Measurements from ENCODE around the gene STK38.

STK38 gene

DNA sequence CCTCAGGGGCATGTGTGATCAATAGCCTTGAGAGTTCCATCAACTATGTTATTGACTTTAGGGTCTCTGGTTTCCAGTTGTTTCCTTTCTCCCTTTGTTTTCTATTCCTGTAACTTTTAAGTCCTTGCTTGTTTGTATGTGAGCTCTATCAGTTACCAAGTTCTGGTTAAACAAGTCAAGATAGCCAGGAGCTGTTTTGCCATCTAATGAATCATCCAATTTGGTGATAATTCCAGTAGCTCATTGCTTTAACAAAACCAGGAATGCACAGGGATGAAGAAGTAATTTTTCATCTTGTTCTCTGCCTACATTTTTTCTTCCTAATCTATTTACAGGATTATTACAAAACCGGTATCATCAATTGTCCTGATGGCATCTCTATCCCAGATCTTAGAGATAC, 68.0 kb downstream of the STK38 start:
- no peak overlapping the region for H3K4me2 ChIP-seq (ENCODE audit: low read length)
- no peaks in the 10 kb centered on the region for H3K36me3 ChIP-seq (ENCODE audit: control insufficient read depth, insufficient read depth, low read length)
- no peak overlapping the region for H3K9ac ChIP-seq
- no peaks in the 10 kb centered on the region for H3K9me3 ChIP-seq (ENCODE audit: control insufficient read depth, low read length)
- H3K79me2 ChIP-seq = no peaks in the 10 kb centered on the region
- no peaks in the 10 kb centered on the region for H3K27me3 ChIP-seq (ENCODE audit: control insufficient read depth, insufficient read depth, low read length)
- H2AFZ ChIP-seq = no peak overlapping the region
- no peak overlapping the region for H3K27ac ChIP-seq
- no peak for TF ChIP-seq CTCF (IDR thresholded peaks at IDR 0.05)
- no peaks in the 10 kb centered on the region for H3K4me1 ChIP-seq
- no peak overlapping the region for H3K4me3 ChIP-seq (ENCODE audit: low read depth, low read length)

DNA sequence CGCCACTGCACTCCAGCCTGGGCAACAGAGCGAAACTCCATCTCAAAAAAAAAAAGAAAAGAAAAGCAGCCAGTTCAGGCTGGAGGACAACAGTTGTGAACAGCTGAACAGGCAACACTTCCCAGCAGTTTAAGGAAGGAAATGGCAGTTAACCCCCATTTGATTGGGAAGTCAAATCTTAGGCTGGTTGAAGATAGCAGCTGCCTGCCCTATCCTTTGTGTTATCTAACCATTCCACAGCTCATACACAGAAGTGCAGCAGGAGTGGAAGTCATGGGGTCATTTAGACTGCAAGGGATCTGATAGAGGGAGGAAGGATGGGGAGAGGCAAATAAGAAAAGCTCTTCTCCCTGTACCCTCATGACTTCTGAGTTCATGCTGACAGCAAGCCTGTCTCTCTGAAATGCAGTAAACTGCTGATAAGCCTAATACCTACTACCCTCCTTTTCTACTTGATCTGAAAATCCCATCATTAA, 69.2 kb downstream of the STK38 start:
- Histone ChIP-seq H3K36me3 (ENCODE audit: control insufficient read depth, insufficient read depth, low read length) (no peaks in the 10 kb centered on the region), H3K9me3 (ENCODE audit: control insufficient read depth, low read length) (no peaks in the 10 kb centered on the region)
- no peak for TF ChIP-seq CTCF (IDR thresholded peaks at IDR 0.05)

DNA sequence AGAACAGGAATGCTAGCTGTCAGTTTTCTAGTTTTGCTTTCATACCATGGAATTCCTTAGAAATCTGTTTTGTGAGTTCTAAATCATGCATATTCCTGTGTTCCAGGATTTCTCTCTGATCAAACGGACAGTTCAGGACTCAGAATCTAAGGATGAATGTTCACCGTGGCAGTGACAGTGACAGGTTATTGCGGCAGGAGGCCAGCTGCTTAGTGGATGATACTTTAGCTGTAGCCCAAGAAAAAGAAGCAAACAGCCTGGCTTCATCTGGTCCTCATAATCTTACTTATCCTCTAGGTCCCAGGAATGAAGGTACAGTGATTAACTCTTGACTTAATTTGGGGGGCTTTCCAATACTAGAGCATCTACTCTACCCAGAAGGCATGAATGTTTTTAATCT, 77.3 kb downstream of the STK38 start:
- Histone ChIP-seq H3K9ac (no peak overlapping the region), H3K27ac (no peak overlapping the region)
- TF ChIP-seq CTCF (IDR thresholded peaks at IDR 0.05) = no peak

More for the DNA sequence above, 69.2 kb downstream of the STK38 start:
- Histone ChIP-seq H3K27me3 (ENCODE audit: control insufficient read depth, insufficient read depth, low read length) (no peaks in the 10 kb centered on the region), H3K9ac (no peak overlapping the region), H3K4me3 (ENCODE audit: low read depth, low read length) (no peak overlapping the region), H3K79me2 (no peaks in the 10 kb centered on the region), H3K27ac (no peak overlapping the region), H3K4me2 (ENCODE audit: low read length) (no peak overlapping the region), H3K4me1 (no peaks in the 10 kb centered on the region), H2AFZ (no peak overlapping the region)

GRCh38 chr6:36469148-36469661, 78.1 kb downstream of the STK38 start:
- no peak overlapping the region for H3K9ac ChIP-seq
- no peak for TF ChIP-seq CTCF (IDR thresholded peaks at IDR 0.05)
- H3K27ac ChIP-seq = no peak overlapping the region
- H3K4me3 ChIP-seq (ENCODE audit: low read depth, low read length) = no peak overlapping the region
- H3K79me2 ChIP-seq = peaks cover 24% of the 10 kb centered on the region
- no peak overlapping the region for H2AFZ ChIP-seq
- no peak overlapping the region for H3K4me2 ChIP-seq (ENCODE audit: low read length)
- H3K9me3 ChIP-seq (ENCODE audit: control insufficient read depth, low read length) = no peaks in the 10 kb centered on the region
- H3K4me1 ChIP-seq = no peaks in the 10 kb centered on the region
- no peaks in the 10 kb centered on the region for H3K36me3 ChIP-seq (ENCODE audit: control insufficient read depth, insufficient read depth, low read length)
- no peaks in the 10 kb centered on the region for H3K27me3 ChIP-seq (ENCODE audit: control insufficient read depth, insufficient read depth, low read length)

More for the DNA sequence above, 77.3 kb downstream of the STK38 start:
- no peaks in the 10 kb centered on the region for H3K4me1 ChIP-seq
- peaks cover 18% of the 10 kb centered on the region for H3K79me2 ChIP-seq
- H3K4me2 ChIP-seq (ENCODE audit: low read length) = no peak overlapping the region
- no peak overlapping the region for H3K4me3 ChIP-seq (ENCODE audit: low read depth, low read length)
- H3K9me3 ChIP-seq (ENCODE audit: control insufficient read depth, low read length) = no peaks in the 10 kb centered on the region
- no peaks in the 10 kb centered on the region for H3K36me3 ChIP-seq (ENCODE audit: control insufficient read depth, insufficient read depth, low read length)
- H2AFZ ChIP-seq = no peak overlapping the region
- H3K27me3 ChIP-seq (ENCODE audit: control insufficient read depth, insufficient read depth, low read length) = no peaks in the 10 kb centered on the region

- H3K9ac ChIP-seq = no peak overlapping the region
- H3K4me2 ChIP-seq (ENCODE audit: low read length) = no peak overlapping the region
- no peaks in the 10 kb centered on the region for H3K36me3 ChIP-seq (ENCODE audit: control insufficient read depth, insufficient read depth, low read length)
- peaks cover 32% of the 10 kb centered on the region for H3K79me2 ChIP-seq
- no peaks in the 10 kb centered on the region for H3K27me3 ChIP-seq (ENCODE audit: control insufficient read depth, insufficient read depth, low read length)
- no peaks in the 10 kb centered on the region for H3K4me1 ChIP-seq
- no peaks in the 10 kb centered on the region for H3K9me3 ChIP-seq (ENCODE audit: control insufficient read depth, low read length)
- H3K27ac ChIP-seq = no peak overlapping the region
- no peak overlapping the region for H3K4me3 ChIP-seq (ENCODE audit: low read depth, low read length)
- no peak for TF ChIP-seq CTCF (IDR thresholded peaks at IDR 0.05)
- no peak overlapping the region for H2AFZ ChIP-seq
Observed at GRCh38 chr6:36467625-36468024, 79.7 kb downstream of the STK38 start.

Measured in parathyroid adenoma (tissue), 2 donors.